ENCODE results near the gene ADGRB2.

The ADGRB2 gene

GRCh38 chr1:31759298-31760023, 4.7 kb downstream of the ADGRB2 start:
- Histone ChIP-seq H3K4me3 (ENCODE audit: low read depth, low read length) (no peak overlapping the region), H3K4me1 (peaks cover 15% of the 10 kb centered on the region), H3K9me3 (no peaks in the 10 kb centered on the region), H3K27me3 (no peaks in the 10 kb centered on the region), H3K36me3 (no peaks in the 10 kb centered on the region)
- no peak for DNase-seq
- no peak for TF ChIP-seq CTCF (IDR thresholded peaks at IDR 0.05; ENCODE audit: low read depth, low read length)

- DNase-seq, result no peak
- Histone ChIP-seq H3K4me3 (ENCODE audit: low read depth, low read length) (no peak overlapping the region), H3K4me1 (peaks cover 18% of the 10 kb centered on the region), H3K36me3 (no peaks in the 10 kb centered on the region), H3K27me3 (no peaks in the 10 kb centered on the region), H3K9me3 (no peaks in the 10 kb centered on the region)
- TF ChIP-seq CTCF (IDR thresholded peaks at IDR 0.05; ENCODE audit: low read depth, low read length), result no peak
Measured at GRCh38 chr1:31758823-31759222, 5.3 kb downstream of the ADGRB2 start.

DNA sequence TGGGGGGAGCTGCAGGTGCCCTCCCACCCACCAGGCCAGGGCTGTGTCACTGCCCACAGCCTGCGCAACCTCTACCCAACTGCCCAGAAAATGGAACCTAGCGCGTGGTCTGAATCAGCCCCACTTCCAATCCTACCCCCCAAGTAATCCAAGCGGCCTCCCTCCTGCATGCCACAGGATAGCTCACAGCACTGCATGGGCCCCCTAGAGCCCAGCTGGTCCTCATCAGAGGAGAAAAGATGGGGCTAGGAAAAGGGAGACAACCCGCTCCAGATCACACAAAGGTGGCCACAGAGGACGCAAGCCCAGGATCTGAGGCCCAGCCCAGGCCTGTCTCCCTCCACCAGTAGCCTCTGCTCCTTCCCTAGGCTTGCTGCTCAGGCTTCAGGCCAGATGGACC, 6.2 kb downstream of the ADGRB2 start:
- TF ChIP-seq CTCF (IDR thresholded peaks at IDR 0.05; ENCODE audit: low read depth, low read length), result no peak
- H3K27me3 ChIP-seq, result no peaks in the 10 kb centered on the region
- H3K4me1 ChIP-seq, result peaks cover 18% of the 10 kb centered on the region

DNA sequence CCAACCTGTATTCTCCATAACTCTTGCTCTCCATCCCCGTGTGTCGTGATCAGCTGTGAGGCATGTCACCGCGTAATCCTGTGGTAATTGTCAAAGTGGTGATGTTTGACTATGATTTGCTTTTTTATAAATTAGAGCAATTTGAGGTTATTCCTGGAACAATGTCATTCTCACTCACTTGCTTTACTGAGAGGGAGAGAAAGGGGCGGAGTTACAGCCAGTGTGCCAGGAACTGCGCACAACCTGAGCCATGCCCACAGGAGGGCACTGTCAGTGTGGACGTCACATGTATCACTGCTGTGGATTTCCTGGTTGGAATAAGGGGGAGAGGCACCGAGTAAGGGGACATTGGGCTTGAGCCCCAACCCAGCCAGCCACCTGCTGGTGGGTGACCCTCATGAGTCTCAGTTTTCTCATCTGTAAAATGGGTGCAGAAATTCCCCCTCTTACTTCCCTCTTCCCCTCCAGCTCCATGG, 6.9 kb downstream of the ADGRB2 start:
- no peak for DNase-seq
- Histone ChIP-seq H3K36me3 (no peaks in the 10 kb centered on the region), H3K4me1 (peaks cover 18% of the 10 kb centered on the region), H3K4me3 (ENCODE audit: low read depth, low read length) (no peak overlapping the region), H3K27me3 (no peaks in the 10 kb centered on the region), H3K9me3 (no peaks in the 10 kb centered on the region)
- no peak for TF ChIP-seq CTCF (IDR thresholded peaks at IDR 0.05; ENCODE audit: low read depth, low read length)

More for the DNA sequence above, 6.2 kb downstream of the ADGRB2 start:
- no peaks in the 10 kb centered on the region for H3K36me3 ChIP-seq
- no peaks in the 10 kb centered on the region for H3K9me3 ChIP-seq
- no peak for DNase-seq
- no peak overlapping the region for H3K4me3 ChIP-seq (ENCODE audit: low read depth, low read length)

DNA sequence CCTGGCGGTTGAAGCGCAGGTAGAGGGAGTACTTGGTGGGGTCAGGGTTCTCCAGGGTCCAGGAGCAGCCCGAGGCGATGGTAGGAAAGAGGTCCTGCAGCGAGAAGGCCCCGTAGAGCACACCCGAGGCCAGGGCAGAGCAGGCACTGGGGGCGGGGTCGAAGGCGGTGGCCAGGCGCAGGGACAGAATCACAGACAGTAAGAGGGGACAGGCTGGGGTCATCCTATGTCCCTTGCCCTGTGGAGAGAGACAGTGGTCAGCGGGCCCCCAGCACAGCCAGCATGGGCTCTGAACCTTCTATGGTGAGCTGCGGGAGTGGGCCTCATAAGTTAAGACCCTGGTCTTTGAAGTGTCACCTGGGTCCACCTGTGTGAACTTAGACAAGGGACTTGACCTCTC, 7.6 kb downstream of the ADGRB2 start:
- Histone ChIP-seq H3K27me3 (no peaks in the 10 kb centered on the region), H3K9me3 (no peaks in the 10 kb centered on the region), H3K4me1 (peaks cover 18% of the 10 kb centered on the region), H3K36me3 (no peaks in the 10 kb centered on the region), H3K4me3 (ENCODE audit: low read depth, low read length) (no peak overlapping the region)
- no peak for TF ChIP-seq CTCF (IDR thresholded peaks at IDR 0.05; ENCODE audit: low read depth, low read length)
- no peak for DNase-seq

- Histone ChIP-seq H3K36me3 (no peaks in the 10 kb centered on the region), H3K4me1 (peaks cover 18% of the 10 kb centered on the region; the same call in 1 of the 2 replicates), H3K9me3 (no peaks in the 10 kb centered on the region), H3K4me3 (ENCODE audit: low read depth, low read length) (no peak overlapping the region), H3K27me3 (no peaks in the 10 kb centered on the region)
- DNase-seq, result no peak
- TF ChIP-seq CTCF (IDR thresholded peaks at IDR 0.05; ENCODE audit: low read depth, low read length), result no peak
Measured at GRCh38 chr1:31755850-31756492, 8.2 kb downstream of the ADGRB2 start.
